22Rv1 (cell line): ENCODE measurements around the gene CABCOCO1.

Source experiments
- CTCF ChIP-seq: fragments of 450-650 bp; IDR thresholded peaks from 2 replicates; pipeline ENCODE4 v1.5.1; 2017; ENCODE audit warnings: mild to moderate bottlenecking
- ZFX ChIP-seq: fragments of 450-650 bp; IDR thresholded peaks from 2 replicates; pipeline ENCODE4 v1.6.1; 2017; ENCODE audit warnings: antibody characterized with exemption, borderline replicate concordance

GRCh38 chr10:61801484-61801883 lies 138.8 kb downstream of the CABCOCO1 start:
- TF ChIP-seq CTCF (no peak), ZFX (no peak)
